ENCODE results near the gene SPOPL.

Gene SPOPL

DNA sequence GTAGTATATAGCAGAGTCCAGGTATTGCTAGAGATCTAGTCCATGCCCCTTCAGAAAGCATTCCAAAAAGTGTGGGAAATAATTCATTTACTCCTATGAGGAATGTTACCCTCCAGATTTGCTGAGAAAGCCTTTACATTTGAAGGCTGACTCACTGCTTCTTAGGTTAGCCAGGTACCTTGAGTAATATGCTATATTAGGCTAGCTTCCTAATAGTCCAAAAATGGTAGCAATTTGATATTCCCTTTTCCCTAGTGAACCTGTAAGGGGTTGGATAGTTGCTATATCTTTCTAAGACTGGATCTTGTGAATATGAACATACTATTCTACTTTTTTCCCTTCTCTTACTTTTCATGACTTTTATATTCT lies 63.6 kb downstream of the SPOPL start:
- TF ChIP-seq, protein P1, sequence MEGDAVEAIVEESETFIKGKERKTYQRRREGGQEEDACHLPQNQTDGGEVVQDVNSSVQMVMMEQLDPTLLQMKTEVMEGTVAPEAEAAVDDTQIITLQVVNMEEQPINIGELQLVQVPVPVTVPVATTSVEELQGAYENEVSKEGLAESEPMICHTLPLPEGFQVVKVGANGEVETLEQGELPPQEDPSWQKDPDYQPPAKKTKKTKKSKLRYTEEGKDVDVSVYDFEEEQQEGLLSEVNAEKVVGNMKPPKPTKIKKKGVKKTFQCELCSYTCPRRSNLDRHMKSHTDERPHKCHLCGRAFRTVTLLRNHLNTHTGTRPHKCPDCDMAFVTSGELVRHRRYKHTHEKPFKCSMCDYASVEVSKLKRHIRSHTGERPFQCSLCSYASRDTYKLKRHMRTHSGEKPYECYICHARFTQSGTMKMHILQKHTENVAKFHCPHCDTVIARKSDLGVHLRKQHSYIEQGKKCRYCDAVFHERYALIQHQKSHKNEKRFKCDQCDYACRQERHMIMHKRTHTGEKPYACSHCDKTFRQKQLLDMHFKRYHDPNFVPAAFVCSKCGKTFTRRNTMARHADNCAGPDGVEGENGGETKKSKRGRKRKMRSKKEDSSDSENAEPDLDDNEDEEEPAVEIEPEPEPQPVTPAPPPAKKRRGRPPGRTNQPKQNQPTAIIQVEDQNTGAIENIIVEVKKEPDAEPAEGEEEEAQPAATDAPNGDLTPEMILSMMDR (IDR thresholded peaks at IDR 0.05), result no peak
- H3K27ac Mint-ChIP-seq, result no peak overlapping the region
- H3K4me1 Mint-ChIP-seq, result no peaks in the 10 kb centered on the region
- DNase-seq, result no peak
- no peak overlapping the region for H3K4me3 Mint-ChIP-seq
- H3K9me3 Mint-ChIP-seq, result no peaks in the 10 kb centered on the region
- peaks cover 42% of the 10 kb centered on the region for H3K36me3 Mint-ChIP-seq (ENCODE audit: low read depth)
- no peaks in the 10 kb centered on the region for H3K27me3 Mint-ChIP-seq (ENCODE audit: low read depth, poor library complexity)

DNA sequence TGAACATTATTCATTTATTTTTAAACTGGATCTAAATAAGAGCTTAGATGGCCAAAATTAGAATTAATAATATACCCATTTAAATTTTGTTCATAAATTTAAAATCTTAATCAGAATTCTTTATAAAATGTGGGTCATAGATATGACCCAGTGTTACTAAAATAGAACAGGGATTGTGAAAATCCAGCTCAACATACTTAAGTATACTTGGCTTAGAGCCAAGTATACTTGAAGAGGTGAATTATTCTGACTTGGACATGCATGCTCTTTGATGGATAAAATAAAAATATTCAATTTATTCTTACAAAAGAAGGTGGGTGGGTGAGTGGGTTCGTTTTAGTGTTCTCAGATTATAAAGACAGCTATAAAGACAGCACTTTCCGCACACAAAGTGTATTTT lies 70.7 kb downstream of the SPOPL start:
- Mint-ChIP-seq H3K4me3 (no peak overlapping the region), H3K36me3 (ENCODE audit: low read depth) (peaks cover 50% of the 10 kb centered on the region), H3K4me1 (no peaks in the 10 kb centered on the region), H3K27me3 (ENCODE audit: low read depth, poor library complexity) (no peaks in the 10 kb centered on the region), H3K9me3 (peaks cover 23% of the 10 kb centered on the region), H3K27ac (no peak overlapping the region)
- TF ChIP-seq, protein P1 (IDR thresholded peaks at IDR 0.05), result no peak
- no peak for DNase-seq

DNA sequence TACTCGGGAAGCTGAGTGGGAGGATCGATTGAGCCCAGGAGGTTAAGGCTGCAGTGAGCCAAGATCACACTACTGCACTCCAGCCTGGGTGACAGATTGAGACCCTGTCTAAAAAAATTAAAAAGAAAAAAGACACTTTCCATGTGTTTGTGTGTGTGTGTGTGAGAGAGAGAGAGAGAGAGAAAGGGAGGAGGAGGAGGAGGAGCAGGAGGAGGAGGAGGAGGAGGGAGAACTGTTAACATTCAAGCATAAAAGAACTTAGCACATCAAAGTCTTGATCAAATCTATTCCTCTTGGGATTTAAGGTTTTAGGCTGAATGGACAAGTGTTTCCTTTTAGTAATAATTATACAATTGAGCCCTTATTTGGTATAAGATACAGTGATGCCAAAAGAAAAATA lies 75.5 kb downstream of the SPOPL start:
- no peak overlapping the region for H3K27ac Mint-ChIP-seq
- no peaks in the 10 kb centered on the region for H3K4me1 Mint-ChIP-seq
- H3K4me3 Mint-ChIP-seq, result no peak overlapping the region
- peaks cover 82% of the 10 kb centered on the region for H3K36me3 Mint-ChIP-seq (ENCODE audit: low read depth)
- H3K9me3 Mint-ChIP-seq, result peaks cover 43% of the 10 kb centered on the region
- no peak for DNase-seq
- H3K27me3 Mint-ChIP-seq (ENCODE audit: low read depth, poor library complexity), result no peaks in the 10 kb centered on the region
- TF ChIP-seq, protein P1 (IDR thresholded peaks at IDR 0.05), result no peak

DNA sequence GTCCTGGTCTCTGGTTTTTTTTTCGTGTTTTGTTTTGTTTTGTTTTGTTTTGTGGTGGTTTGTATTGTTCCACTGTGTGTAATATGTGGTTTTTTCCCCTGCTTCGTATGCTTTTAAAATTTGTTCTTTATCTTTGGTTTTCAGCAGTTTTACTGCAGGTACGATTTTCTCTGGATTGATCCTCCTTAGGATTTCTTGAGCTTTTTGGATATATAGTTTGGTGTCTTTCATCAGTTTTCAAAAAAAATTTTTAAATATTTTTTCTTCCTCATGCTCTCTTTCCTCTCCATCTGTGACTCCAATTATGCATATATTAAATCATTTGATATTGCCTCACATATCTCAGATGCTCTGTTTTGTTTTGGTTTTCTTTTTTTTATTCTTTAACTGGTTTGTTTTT lies 78.0 kb downstream of the SPOPL start:
- Mint-ChIP-seq H3K36me3 (ENCODE audit: low read depth) (peaks cover 76% of the 10 kb centered on the region), H3K4me1 (no peaks in the 10 kb centered on the region), H3K27ac (no peak overlapping the region), H3K4me3 (no peak overlapping the region), H3K27me3 (ENCODE audit: low read depth, poor library complexity) (no peaks in the 10 kb centered on the region), H3K9me3 (peaks cover 39% of the 10 kb centered on the region)
- TF ChIP-seq, protein P1 (IDR thresholded peaks at IDR 0.05), result no peak
- DNase-seq, result no peak

DNA sequence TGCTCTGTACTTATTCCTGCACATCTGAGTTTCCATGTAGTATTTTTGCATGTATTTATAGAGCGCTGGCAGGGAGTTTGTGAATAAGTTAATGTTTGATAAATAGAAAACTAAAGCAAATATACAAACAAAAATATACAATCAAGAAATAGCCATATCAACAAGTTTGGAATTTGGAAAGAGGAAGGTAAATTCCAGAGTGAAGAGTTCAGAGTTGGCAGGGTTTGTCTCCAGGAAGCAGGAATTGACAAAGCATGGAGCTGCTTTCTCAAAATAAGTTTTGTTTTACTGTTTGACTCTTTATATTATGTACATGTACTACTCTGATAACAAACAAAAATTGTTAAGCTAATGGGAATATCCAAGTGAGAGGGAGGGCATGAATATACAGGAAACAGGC lies 80.3 kb downstream of the SPOPL start:
- DNase-seq, result no peak
- TF ChIP-seq, protein P1 (IDR thresholded peaks at IDR 0.05), result no peak
- Mint-ChIP-seq H3K4me3 (no peak overlapping the region), H3K9me3 (peaks cover 22% of the 10 kb centered on the region), H3K4me1 (no peaks in the 10 kb centered on the region), H3K27ac (no peak overlapping the region), H3K27me3 (ENCODE audit: low read depth, poor library complexity) (no peaks in the 10 kb centered on the region), H3K36me3 (ENCODE audit: low read depth) (peaks cover 59% of the 10 kb centered on the region)

DNA sequence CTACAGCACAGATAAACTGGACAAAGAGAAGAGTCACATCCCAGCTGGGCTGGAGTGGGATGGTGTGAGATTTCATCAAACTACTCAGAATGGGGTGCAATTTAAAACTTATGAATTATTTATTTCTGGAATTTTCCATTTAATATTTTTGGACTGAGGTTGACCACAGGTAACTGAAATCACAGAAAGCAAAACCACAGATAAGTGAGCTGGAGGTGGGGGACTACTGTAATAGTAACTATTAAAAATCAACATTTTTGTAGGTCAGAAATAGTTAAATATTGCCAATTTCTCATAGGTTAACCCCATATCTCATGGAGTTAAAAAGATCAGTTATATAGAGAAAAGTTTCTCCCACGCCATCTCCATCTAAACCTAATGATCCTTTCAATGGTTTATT lies 88.1 kb downstream of the SPOPL start:
- Mint-ChIP-seq H3K4me3 (no peak overlapping the region), H3K27me3 (ENCODE audit: low read depth, poor library complexity) (no peaks in the 10 kb centered on the region), H3K36me3 (ENCODE audit: low read depth) (peaks cover 4% of the 10 kb centered on the region), H3K4me1 (no peaks in the 10 kb centered on the region), H3K27ac (no peak overlapping the region), H3K9me3 (no peaks in the 10 kb centered on the region)
- no peak for DNase-seq
- TF ChIP-seq, protein P1 (IDR thresholded peaks at IDR 0.05), result no peak
